Stimulated activated CD4-positive, alpha-beta T cell treated with anti-CD3 and anti-CD28 coated beads, TNF-alpha, amount 100 ng/mL, for 4 hours (primary cell): ENCODE measurements around the gene BCAS2.
"Not testable (repeated sequence)": the region's sequence is repeated elsewhere in the genome, so short reads cannot be mapped to it uniquely, and the experiment has no call there.

Experiments used
- DNase-seq, 3 experiments: peaks; one replicate each; pipeline ENCODE4 v3.0.0-alpha.2; 2020; ENCODE audit warnings: low read depth in 3 of 3

The BCAS2 gene

GRCh38 chr1:114581335-114582287, at the start of gene BCAS2:
TSS of gene BCAS2 (minus strand) at chr1:114581615. CDS start at chr1:114581591, 24 bp downstream.
- DNase-seq, result peak; percentile 75 to 92 (median 88)

- DNase-seq, result no peak
These were observed 45.7 kb upstream of the BCAS2 start for GRCh38 chr1:114627107-114627506.

DNA sequence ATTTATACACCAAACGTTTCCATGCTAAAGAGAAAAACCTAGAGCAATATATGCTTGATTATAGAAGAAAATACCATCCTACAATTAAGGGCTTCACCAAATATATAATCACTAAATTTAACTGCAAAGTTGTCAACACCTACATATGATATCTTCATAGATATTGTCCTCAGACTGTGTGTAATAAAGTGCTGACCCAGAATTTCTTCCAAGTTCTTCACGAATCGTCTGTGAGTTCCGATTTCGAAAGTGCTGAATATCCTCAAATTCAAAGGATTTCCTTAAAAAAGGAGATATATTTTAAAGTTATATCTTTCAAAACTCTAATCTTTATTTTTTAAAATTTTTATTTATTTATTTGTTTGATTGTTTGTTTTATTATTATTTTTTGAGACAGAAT, 41.9 kb upstream of the BCAS2 start:
- no peak for DNase-seq

- DNase-seq, result no peak
These were observed 39.0 kb upstream of the BCAS2 start for GRCh38 chr1:114620419-114620818.

DNA sequence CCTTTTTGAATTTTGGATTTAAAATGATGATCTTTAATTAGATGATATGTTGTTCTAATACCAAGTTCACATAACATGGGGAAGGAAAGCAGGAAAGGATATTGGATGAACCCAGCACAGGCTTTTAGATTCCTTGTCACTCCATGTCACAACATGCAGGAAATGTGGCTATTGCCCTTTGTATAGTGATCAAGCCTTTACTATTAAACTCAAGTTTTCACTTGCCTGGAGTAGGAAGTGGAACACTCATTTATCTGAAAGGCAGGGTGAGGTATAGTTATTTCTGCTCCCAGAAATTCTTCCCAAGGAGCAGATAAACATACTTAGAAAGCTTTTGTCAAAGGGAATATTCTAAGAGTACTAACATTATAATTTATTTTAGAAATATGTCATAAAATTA, 37.2 kb upstream of the BCAS2 start:
- no peak for DNase-seq

- no peak for DNase-seq
These were observed 29.3 kb upstream of the BCAS2 start for GRCh38 chr1:114610546-114611245.

GRCh38 chr1:114609826-114610225, 28.4 kb upstream of the BCAS2 start:
- DNase-seq, result no peak

GRCh38 chr1:114609026-114609425, 27.6 kb upstream of the BCAS2 start:
- no peak for DNase-seq

DNA sequence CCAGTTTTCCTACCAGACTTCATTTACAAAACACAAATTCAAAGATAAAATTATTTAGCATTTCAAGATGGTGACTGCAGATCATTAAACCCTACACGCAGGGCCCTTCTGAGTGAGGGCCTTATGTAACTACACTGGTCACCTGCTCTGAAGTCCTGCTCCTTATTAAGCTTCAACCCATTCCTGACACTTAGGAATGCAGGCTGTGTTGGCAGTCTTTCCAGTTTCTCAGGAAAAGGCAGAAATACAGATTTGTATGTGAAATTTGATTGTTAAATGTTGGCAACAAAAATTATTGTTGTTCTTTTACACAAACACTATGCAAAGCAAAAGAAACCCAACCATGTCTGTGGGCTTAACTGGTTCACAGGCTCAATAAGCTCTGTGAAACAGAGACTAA, 25.8 kb upstream of the BCAS2 start:
- DNase-seq, result no peak

GRCh38 chr1:114597949-114598348, 16.5 kb upstream of the BCAS2 start:
- DNase-seq, result no peak

- DNase-seq, result no peak
These were observed 14.2 kb upstream of the BCAS2 start for GRCh38 chr1:114595602-114596001.

DNA sequence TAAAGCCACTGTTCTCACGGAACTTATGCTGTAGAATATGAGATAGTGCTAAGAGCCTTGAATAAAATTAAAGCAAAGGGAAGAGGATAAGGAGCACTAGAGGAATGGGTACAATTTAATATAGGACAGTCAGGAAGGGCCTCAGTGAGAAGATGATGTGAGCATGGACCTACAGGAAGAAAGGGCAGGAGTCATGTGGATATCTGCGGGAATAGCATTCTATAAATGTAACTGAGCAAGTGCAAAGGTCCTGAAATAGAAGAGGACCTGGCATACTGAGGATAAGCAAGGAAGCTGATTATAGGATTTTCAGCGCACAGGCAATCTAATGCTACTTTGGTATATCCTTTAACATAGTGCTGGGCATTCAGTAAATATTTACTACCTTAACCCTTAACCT, 12.6 kb upstream of the BCAS2 start:
- no peak for DNase-seq

- no peak for DNase-seq
These were observed 7.7 kb upstream of the BCAS2 start for GRCh38 chr1:114589122-114589521.

- DNase-seq, result no peak
These were observed 6.8 kb upstream of the BCAS2 start for GRCh38 chr1:114588196-114588689.

GRCh38 chr1:114587203-114587991, 6.0 kb upstream of the BCAS2 start:
- DNase-seq, result no peak

DNA sequence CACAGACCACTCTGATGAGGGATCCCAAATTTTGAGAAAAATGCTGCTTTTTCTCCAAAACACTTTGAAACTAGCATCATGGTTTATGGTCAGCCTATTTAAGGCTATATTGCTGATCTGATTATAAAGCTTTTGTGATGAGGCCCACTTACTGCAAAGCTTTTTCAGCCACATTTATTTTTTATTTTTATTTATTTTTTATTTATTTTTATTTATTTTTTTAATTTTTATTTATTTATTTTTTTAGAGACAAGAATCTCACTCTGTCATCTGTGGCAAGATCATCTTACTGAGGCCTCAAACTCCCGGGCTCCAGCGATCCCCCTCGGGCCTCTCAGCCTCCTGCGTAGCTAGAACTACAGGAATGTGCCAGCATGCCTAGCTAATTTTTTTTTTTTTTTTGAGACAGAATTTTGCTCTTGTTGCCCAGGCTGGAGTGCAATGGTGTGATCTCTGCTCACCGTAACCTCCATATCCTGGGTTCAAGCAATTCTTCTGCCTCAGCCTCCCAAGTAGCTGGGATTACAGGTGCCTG, 5.2 kb upstream of the BCAS2 start:
- no peak for DNase-seq

DNA sequence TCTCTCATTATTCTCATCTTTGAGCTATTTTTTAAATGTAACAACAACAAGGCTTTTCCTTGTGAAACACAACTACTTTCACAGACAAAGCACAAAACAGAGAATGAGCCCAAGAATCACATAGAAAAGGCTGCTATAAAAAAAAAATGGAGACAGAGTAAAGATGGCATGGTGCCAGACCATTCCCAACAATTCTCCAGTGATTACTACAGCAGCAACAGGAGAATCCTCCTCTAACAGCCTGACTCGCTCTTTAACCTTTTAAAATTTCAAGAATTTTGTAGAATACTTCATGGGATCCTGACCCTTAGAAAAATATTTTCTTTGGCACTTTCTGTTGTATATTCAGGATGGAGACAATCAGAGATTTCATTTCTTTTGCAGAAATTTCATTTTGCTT, 3.8 kb upstream of the BCAS2 start:
- DNase-seq, result no peak

DNA sequence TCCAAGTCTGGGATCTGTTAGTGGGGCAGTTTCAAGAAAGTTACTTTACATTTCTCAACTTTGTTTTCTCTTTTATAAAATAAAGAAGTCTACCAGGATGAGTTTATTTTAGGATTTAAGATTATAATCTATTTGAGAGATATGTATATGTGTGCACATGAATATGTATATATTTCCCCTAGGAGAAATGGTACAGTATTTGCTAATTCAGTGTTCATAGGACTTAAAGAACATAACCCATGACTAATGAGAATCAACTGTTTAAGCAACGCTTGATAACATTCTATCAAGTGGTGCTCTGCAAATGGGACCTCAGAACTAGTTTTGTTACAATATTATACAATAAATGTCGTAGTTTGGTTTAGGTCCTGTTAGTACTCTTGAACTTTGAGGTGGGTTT, 7.0 kb downstream of the BCAS2 start:
- no peak for DNase-seq

- DNase-seq, result no peak
These were observed 17.3 kb downstream of the BCAS2 start for GRCh38 chr1:114564141-114564540.

DNA sequence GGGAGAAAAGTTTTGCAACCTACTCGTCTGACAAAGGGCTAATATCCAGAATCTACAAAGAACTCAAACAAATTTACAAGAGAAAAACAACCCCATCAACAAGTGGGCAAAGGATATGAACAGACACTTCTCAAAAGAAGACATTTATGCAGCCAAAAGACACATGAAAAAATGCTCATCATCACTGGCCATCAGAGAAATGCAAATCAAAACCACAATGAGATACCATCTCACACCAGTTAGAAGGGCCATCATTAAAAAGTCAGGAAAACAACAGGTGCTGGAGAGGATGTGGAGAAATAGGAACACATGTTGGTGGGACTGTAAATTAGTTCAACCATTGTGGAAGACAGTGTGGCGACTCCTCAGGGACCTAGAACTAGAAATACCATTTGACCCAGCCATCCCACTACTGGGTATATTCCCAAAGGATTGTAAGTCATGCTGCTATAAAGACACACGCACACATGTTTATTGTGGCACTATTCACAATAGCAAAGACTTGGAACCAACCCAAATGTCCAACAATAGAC, 18.4 kb downstream of the BCAS2 start:
- not testable (repeated sequence) for DNase-seq

GRCh38 chr1:114561333-114561732, 20.1 kb downstream of the BCAS2 start:
- DNase-seq, result no peak
